BLaER1 (cell line): ENCODE data around the gene HMGCLL1.

Experiments used
- H3K27ac ChIP-seq: shearing (Covaris generic); formaldehyde crosslinking; 2 replicates; pipeline ENCODE4 v1.8.1; 2022
- H3K27me3 ChIP-seq: shearing (Covaris generic); formaldehyde crosslinking; 2 replicates; pipeline ENCODE4 v1.8.1; 2022
- H3K36me3 ChIP-seq: shearing (Covaris generic); formaldehyde crosslinking; 2 replicates; pipeline ENCODE4 v1.8.1; 2022
- H3K4me1 ChIP-seq: shearing (Covaris generic); formaldehyde crosslinking; 2 replicates; pipeline ENCODE4 v1.8.1; 2022
- H3K4me2 ChIP-seq: shearing (Covaris generic); formaldehyde crosslinking; 2 replicates; pipeline ENCODE4 v1.8.1; 2022
- H3K4me3 ChIP-seq: shearing (Covaris generic); formaldehyde crosslinking; 2 replicates; pipeline ENCODE4 v1.8.1; 2022
- H3K9ac ChIP-seq: shearing (Covaris generic); formaldehyde crosslinking; 2 replicates; pipeline ENCODE4 v1.8.1; 2022
- H3K9me3 ChIP-seq: shearing (Covaris generic); formaldehyde crosslinking; 2 replicates; pipeline ENCODE4 v1.8.1; 2022
- H4K20me1 ChIP-seq: shearing (Covaris generic); formaldehyde crosslinking; 2 replicates; pipeline ENCODE4 v1.8.1; 2022
- Cebpa-rat ChIP-seq: shearing (Covaris generic); IDR thresholded peaks from 2 replicates; pipeline ENCODE4 v1.8.1; 2022

Gene HMGCLL1

GRCh38 chr6:55449225-55449624 lies 129.8 kb downstream of the HMGCLL1 start:
- Histone ChIP-seq H3K27ac (no peak overlapping the region), H3K36me3 (no peaks in the 10 kb centered on the region)
- no peak for TF ChIP-seq Cebpa-rat

DNA sequence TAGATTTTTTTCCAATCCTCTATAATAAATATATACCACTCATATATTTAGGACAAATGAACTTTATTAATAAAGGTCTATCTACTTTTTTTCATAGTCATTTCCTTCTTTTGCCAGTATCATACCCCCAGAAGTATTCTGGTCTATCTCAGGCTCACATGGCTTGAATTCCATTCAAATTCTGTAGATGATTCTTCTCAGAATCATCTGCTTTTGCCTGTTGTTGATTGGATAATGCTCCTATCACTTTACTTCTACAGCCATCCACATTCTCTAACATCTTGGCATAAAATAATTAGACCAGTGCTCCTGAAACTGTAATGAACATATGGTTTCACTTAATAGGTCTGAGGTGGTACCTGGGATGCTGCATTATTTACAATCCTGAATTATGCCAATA lies 130.5 kb downstream of the HMGCLL1 start:
- TF ChIP-seq Cebpa-rat, result no peak
- Histone ChIP-seq H3K4me3 (no peak overlapping the region), H3K4me2 (no peak overlapping the region), H3K9me3 (no peaks in the 10 kb centered on the region), H3K4me1 (no peaks in the 10 kb centered on the region), H3K36me3 (no peaks in the 10 kb centered on the region), H3K27ac (no peak overlapping the region), H3K27me3 (no peaks in the 10 kb centered on the region), H4K20me1 (no peaks in the 10 kb centered on the region), H3K9ac (no peak overlapping the region)

More at GRCh38 chr6:55449225-55449624, 129.8 kb downstream of the HMGCLL1 start:
- Histone ChIP-seq H4K20me1 (no peaks in the 10 kb centered on the region), H3K9ac (no peak overlapping the region), H3K27me3 (no peaks in the 10 kb centered on the region), H3K4me2 (no peak overlapping the region), H3K9me3 (no peaks in the 10 kb centered on the region), H3K4me3 (no peak overlapping the region), H3K4me1 (no peaks in the 10 kb centered on the region)

DNA sequence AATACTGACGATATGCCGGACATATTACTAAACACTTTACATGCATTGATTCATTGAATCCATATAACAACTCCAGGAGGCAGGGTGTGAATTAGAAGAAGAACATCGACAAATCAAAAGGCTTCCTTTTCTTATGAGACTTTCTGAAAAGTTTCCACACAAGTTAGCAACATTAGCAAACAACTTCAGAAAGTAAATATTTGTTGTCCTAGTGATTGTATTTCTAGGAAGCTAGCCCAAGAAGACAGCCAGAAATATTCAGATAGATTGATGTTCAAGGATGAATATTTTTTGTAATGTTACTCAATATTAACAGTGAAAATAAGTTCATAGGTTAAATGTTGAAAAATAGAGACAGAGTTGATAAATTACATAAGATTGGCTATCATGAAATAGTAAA lies 131.1 kb downstream of the HMGCLL1 start:
- no peaks in the 10 kb centered on the region for H3K9me3 ChIP-seq
- no peaks in the 10 kb centered on the region for H3K4me1 ChIP-seq
- no peak overlapping the region for H3K4me3 ChIP-seq
- H3K9ac ChIP-seq, result no peak overlapping the region
- no peak overlapping the region for H3K4me2 ChIP-seq
- TF ChIP-seq Cebpa-rat, result no peak
- H4K20me1 ChIP-seq, result no peaks in the 10 kb centered on the region
- H3K27ac ChIP-seq, result no peak overlapping the region
- H3K36me3 ChIP-seq, result no peaks in the 10 kb centered on the region
- H3K27me3 ChIP-seq, result no peaks in the 10 kb centered on the region

- no peaks in the 10 kb centered on the region for H3K36me3 ChIP-seq
- H3K27ac ChIP-seq, result no peak overlapping the region
- H3K4me1 ChIP-seq, result no peaks in the 10 kb centered on the region
- H3K4me3 ChIP-seq, result no peak overlapping the region
- H3K4me2 ChIP-seq, result no peak overlapping the region
- H3K9ac ChIP-seq, result no peak overlapping the region
- no peak for TF ChIP-seq Cebpa-rat
- H4K20me1 ChIP-seq, result no peaks in the 10 kb centered on the region
- no peaks in the 10 kb centered on the region for H3K27me3 ChIP-seq
- H3K9me3 ChIP-seq, result no peaks in the 10 kb centered on the region
Measured at GRCh38 chr6:55445648-55446204, 133.3 kb downstream of the HMGCLL1 start.

GRCh38 chr6:55443238-55444134 lies 135.5 kb downstream of the HMGCLL1 start:
- H3K9me3 ChIP-seq, result no peaks in the 10 kb centered on the region
- no peaks in the 10 kb centered on the region for H4K20me1 ChIP-seq

DNA sequence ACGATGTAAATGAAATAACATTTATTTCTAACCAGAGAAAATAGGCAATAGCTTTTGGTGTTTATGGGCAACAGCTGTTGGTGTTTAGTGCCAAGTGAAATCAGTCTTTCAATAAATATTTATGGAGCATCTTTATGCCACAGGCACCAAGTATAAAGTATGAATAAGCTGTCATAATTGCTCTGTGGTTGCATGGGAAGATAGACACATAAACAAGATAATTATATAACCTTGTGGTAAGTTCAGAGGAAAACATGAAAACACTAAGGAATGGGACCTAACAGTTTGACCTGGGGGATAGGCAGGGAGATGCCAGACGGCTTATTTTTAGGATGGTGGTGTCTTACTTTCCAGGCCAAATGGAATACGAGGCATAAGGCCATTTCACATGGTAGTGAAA lies 140.8 kb downstream of the HMGCLL1 start:
- no peak overlapping the region for H3K4me2 ChIP-seq
- no peaks in the 10 kb centered on the region for H3K9me3 ChIP-seq
- no peak overlapping the region for H3K9ac ChIP-seq
- no peak overlapping the region for H3K4me3 ChIP-seq
- H3K27me3 ChIP-seq, result no peaks in the 10 kb centered on the region
- no peaks in the 10 kb centered on the region for H4K20me1 ChIP-seq
- H3K4me1 ChIP-seq, result peaks cover 13% of the 10 kb centered on the region; the same call in 1 of the 2 replicates
- no peaks in the 10 kb centered on the region for H3K36me3 ChIP-seq
- H3K27ac ChIP-seq, result no peak overlapping the region
- no peak for TF ChIP-seq Cebpa-rat

More at GRCh38 chr6:55443238-55444134, 135.5 kb downstream of the HMGCLL1 start:
- Histone ChIP-seq H3K9ac (no peak overlapping the region), H3K27ac (no peak overlapping the region), H3K4me3 (no peak overlapping the region), H3K4me1 (peaks cover 13% of the 10 kb centered on the region; the same call in 1 of the 2 replicates), H3K27me3 (no peaks in the 10 kb centered on the region), H3K4me2 (no peak overlapping the region), H3K36me3 (no peaks in the 10 kb centered on the region)
- no peak for TF ChIP-seq Cebpa-rat

GRCh38 chr6:55437141-55437540 lies 141.9 kb downstream of the HMGCLL1 start:
- H3K9ac ChIP-seq, result no peak overlapping the region
- H3K4me3 ChIP-seq, result no peak overlapping the region
- H3K4me1 ChIP-seq, result peaks cover 13% of the 10 kb centered on the region; the same call in 1 of the 2 replicates
- H3K4me2 ChIP-seq, result no peak overlapping the region
- H3K36me3 ChIP-seq, result no peaks in the 10 kb centered on the region
- H4K20me1 ChIP-seq, result no peaks in the 10 kb centered on the region
- H3K27ac ChIP-seq, result no peak overlapping the region
- no peak for TF ChIP-seq Cebpa-rat
- H3K9me3 ChIP-seq, result no peaks in the 10 kb centered on the region
- no peaks in the 10 kb centered on the region for H3K27me3 ChIP-seq

- H4K20me1 ChIP-seq, result no peaks in the 10 kb centered on the region
- H3K4me3 ChIP-seq, result no peak overlapping the region
- no peaks in the 10 kb centered on the region for H3K27me3 ChIP-seq
- no peaks in the 10 kb centered on the region for H3K4me1 ChIP-seq
- H3K9me3 ChIP-seq, result no peaks in the 10 kb centered on the region
- no peak overlapping the region for H3K4me2 ChIP-seq
- no peak overlapping the region for H3K9ac ChIP-seq
- no peaks in the 10 kb centered on the region for H3K36me3 ChIP-seq
- H3K27ac ChIP-seq, result no peak overlapping the region
- no peak for TF ChIP-seq Cebpa-rat
Measured at GRCh38 chr6:55433446-55434130, 145.4 kb downstream of the HMGCLL1 start.

- Histone ChIP-seq H3K9me3 (no peaks in the 10 kb centered on the region), H3K27ac (no peak overlapping the region)
Measured at GRCh38 chr6:55423933-55424332, 155.1 kb downstream of the HMGCLL1 start.

DNA sequence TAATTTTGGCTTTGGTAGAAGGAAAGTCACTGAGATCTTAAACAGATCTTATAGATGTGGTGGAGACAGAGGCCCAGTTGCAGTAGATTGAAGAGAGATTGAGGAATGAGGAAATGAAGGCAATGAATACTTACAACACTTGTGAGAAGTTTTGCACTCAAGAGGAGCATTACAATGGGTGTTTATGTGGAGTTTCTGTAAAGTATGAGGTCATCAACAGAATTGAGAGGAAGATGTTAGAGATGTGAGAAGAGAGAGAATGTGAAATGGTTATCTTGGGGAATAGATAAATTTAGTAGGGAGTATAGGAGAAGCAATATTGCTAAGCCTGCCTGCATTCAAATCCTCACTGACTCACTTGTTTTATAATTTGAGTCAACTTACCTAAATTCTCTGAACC lies 168.3 kb downstream of the HMGCLL1 start:
- no peak overlapping the region for H3K4me3 ChIP-seq
- H3K27me3 ChIP-seq, result no peaks in the 10 kb centered on the region
- no peaks in the 10 kb centered on the region for H3K9me3 ChIP-seq
- H3K4me1 ChIP-seq, result no peaks in the 10 kb centered on the region
- H3K9ac ChIP-seq, result no peak overlapping the region
- no peaks in the 10 kb centered on the region for H4K20me1 ChIP-seq
- TF ChIP-seq Cebpa-rat, result no peak
- no peak overlapping the region for H3K27ac ChIP-seq
- no peaks in the 10 kb centered on the region for H3K36me3 ChIP-seq
- H3K4me2 ChIP-seq, result no peak overlapping the region

More at GRCh38 chr6:55423933-55424332, 155.1 kb downstream of the HMGCLL1 start:
- no peak for TF ChIP-seq Cebpa-rat
- Histone ChIP-seq H3K4me1 (no peaks in the 10 kb centered on the region), H3K4me2 (no peak overlapping the region), H3K36me3 (no peaks in the 10 kb centered on the region), H3K27me3 (no peaks in the 10 kb centered on the region), H3K4me3 (no peak overlapping the region), H4K20me1 (no peaks in the 10 kb centered on the region), H3K9ac (no peak overlapping the region)
